GM12864 (cell line): ENCODE data around the gene WDR37.
A peak's percentile ranks its signal among the peaks of the same experiment; 100 is the strongest.
"Not testable (repeated sequence)": the region's sequence is repeated elsewhere in the genome, so short reads cannot be mapped to it uniquely, and the experiment has no call there.

ENCODE experiments used
- DNase-seq: peaks from one replicate; pipeline ENCODE4 v3.0.0-alpha.2; 2011; ENCODE audit warnings: low read depth
- H3K4me3 ChIP-seq: 2 replicates; pipeline ENCODE4 v1.5.1; 2011; ENCODE audit warnings: mild to moderate bottlenecking, low read depth, low read length, control low read depth
- CTCF ChIP-seq: IDR thresholded peaks from 2 replicates; pipeline ENCODE4 v1.5.1; 2011; ENCODE audit warnings: low read depth, mild to moderate bottlenecking, moderate library complexity, low read length, control low read depth, inconsistent platforms; ENCODE audit errors: missing control alignments

The WDR37 gene

DNA sequence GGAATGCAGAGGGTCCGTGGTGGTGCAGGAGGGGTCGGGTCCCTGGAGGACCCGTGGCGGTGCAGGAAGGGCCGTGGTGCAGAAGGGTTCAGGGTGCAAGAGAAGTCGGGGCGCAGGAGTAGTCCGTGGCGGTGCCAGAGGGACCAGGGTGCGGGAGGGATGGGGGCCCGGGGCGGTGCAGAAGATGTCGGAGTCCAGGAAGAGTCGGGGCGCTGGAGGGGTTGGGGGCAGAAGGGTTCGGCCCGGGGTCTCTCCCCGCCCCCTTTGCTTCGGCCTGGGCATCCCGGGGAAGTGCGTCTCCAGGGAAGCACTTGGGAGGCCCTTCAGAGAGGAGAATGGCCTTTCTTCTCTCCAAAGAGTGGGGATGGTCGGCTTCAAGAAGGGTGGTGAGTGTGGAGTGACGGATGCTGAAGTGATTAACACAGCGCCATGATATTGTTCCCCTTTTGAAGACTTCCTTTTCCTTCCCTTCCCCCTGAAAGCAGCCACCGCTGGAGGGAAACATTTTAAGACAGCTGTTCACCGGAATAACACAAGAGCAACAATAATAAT is 997 bp downstream of the WDR37 start:
- TF ChIP-seq CTCF: no peak
- peak overlapping the region; percentile 92 for H3K4me3 ChIP-seq
- no peak for DNase-seq

DNA sequence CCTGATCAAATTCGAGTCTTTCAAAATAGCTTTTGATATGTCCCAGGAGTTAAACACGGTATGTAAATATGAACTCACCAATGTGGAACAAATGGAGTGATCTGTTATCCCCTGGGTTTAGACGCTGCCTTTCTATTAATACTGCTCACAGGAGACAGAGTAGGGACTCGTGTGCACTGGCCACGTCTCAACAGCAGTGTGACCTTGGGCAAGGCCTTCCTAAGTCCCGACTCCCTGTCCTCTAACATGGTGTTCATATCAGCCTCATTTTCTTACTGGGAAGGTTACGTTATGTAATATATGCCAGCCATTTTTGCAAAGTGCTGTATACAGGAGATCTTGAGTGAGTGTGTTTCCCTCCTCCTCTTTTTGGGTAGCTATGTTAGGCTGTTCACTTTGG is 1.8 kb downstream of the WDR37 start:
- H3K4me3 ChIP-seq: peak overlapping the region; percentile 92
- TF ChIP-seq CTCF: no peak

DNA sequence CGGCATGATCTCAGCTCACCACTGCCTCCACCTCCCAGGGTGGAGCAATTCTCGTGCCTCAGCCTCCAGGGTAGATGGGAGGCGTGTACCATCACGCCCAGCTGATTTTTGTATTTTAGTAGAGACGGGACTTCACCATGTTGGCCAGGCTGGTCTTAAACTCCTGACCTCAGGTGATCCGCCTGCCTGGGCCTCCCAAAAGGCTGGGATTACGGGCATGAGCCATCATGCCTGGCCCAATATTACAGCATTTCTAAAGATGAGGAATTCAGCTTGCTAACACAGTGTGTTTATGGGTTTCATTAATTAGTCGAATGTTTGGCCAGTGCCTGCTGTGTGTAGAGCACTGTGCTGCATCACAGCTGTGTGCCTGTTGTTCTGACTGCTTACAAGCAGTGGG is 3.7 kb downstream of the WDR37 start:
- TF ChIP-seq CTCF: no peak
- H3K4me3 ChIP-seq: no peak overlapping the region
- no peak for DNase-seq

More for the DNA sequence above, 1.8 kb downstream of the WDR37 start:
- no peak for DNase-seq

- H3K4me3 ChIP-seq: no peak overlapping the region
- TF ChIP-seq CTCF: no peak
- DNase-seq: no peak
These were observed 6.0 kb downstream of the WDR37 start for GRCh38 chr10:1061930-1062774.

- DNase-seq: no peak
- H3K4me3 ChIP-seq: no peak overlapping the region
- TF ChIP-seq CTCF: no peak
These were observed 7.2 kb downstream of the WDR37 start for GRCh38 chr10:1063232-1063865.

- DNase-seq: no peak
- H3K4me3 ChIP-seq: no peak overlapping the region
- no peak for TF ChIP-seq CTCF
These were observed 8.7 kb downstream of the WDR37 start for GRCh38 chr10:1064964-1065247.

GRCh38 chr10:1066734-1067133 is 10.5 kb downstream of the WDR37 start:
- H3K4me3 ChIP-seq, DNase-seq: not testable (repeated sequence)
